ENCODE results near the gene MACROD2.

The MACROD2 gene

DNA sequence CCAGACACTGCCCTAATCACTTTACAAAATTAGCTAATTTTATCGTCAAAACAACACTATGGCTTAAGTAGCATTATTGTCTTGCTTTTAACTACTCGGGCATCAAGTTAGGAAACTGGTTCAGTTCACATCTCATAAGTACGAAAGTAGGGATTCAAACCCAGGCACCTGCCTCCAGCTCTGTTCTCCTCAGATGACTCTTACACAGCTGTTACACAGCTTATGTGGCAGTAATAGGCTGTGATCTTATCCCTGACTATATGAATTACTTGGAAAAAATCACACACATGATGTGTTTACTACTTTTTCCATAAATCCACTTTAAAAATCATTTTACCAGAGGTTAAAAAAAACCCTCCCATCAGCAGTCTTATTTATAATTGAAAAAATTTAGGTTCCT lies 731.3 kb downstream of the MACROD2 start:
- ATAC-seq, result no peak
- TF ChIP-seq ARNTL (CRISPR knock-in tag; IDR thresholded peaks at IDR 0.05; ENCODE audit: borderline replicate concordance, low read depth) (no peak), ZFP30 (CRISPR knock-in tag; IDR thresholded peaks at IDR 0.05) (no peak), OSR1 (CRISPR knock-in tag; IDR thresholded peaks at IDR 0.05) (no peak), ZNF70 (CRISPR knock-in tag; IDR thresholded peaks at IDR 0.05) (no peak), GLIS3 (CRISPR knock-in tag; IDR thresholded peaks at IDR 0.05) (no peak), ESRRG (CRISPR knock-in tag; IDR thresholded peaks at IDR 0.05) (no peak), ZNF565 (CRISPR knock-in tag; conservative IDR thresholded peaks at IDR 0.05; ENCODE audit: low read depth) (no peak), PPARA (CRISPR knock-in tag; IDR thresholded peaks at IDR 0.05; ENCODE audit: borderline replicate concordance) (no peak), TOX (CRISPR knock-in tag; IDR thresholded peaks at IDR 0.05; ENCODE audit: borderline replicate concordance) (no peak), TCF4 (CRISPR knock-in tag; IDR thresholded peaks at IDR 0.05; ENCODE audit: borderline replicate concordance) (no peak), SNAI2 (CRISPR knock-in tag; IDR thresholded peaks at IDR 0.05) (no peak), ZNF8 (CRISPR knock-in tag; IDR thresholded peaks at IDR 0.05) (no peak), ZFP3 (CRISPR knock-in tag; IDR thresholded peaks at IDR 0.05) (no peak), BACH2 (CRISPR knock-in tag; IDR thresholded peaks at IDR 0.05; ENCODE audit: borderline replicate concordance) (no peak)
- TF ChIP-seq, protein P1, sequence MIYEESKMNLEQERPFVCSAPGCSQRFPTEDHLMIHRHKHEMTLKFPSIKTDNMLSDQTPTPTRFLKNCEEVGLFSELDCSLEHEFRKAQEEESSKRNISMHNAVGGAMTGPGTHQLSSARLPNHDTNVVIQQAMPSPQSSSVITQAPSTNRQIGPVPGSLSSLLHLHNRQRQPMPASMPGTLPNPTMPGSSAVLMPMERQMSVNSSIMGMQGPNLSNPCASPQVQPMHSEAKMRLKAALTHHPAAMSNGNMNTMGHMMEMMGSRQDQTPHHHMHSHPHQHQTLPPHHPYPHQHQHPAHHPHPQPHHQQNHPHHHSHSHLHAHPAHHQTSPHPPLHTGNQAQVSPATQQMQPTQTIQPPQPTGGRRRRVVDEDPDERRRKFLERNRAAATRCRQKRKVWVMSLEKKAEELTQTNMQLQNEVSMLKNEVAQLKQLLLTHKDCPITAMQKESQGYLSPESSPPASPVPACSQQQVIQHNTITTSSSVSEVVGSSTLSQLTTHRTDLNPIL (CRISPR knock-in tag; IDR thresholded peaks at IDR 0.05; ENCODE audit: low read depth), result no peak
- TF ChIP-seq, protein P2, sequence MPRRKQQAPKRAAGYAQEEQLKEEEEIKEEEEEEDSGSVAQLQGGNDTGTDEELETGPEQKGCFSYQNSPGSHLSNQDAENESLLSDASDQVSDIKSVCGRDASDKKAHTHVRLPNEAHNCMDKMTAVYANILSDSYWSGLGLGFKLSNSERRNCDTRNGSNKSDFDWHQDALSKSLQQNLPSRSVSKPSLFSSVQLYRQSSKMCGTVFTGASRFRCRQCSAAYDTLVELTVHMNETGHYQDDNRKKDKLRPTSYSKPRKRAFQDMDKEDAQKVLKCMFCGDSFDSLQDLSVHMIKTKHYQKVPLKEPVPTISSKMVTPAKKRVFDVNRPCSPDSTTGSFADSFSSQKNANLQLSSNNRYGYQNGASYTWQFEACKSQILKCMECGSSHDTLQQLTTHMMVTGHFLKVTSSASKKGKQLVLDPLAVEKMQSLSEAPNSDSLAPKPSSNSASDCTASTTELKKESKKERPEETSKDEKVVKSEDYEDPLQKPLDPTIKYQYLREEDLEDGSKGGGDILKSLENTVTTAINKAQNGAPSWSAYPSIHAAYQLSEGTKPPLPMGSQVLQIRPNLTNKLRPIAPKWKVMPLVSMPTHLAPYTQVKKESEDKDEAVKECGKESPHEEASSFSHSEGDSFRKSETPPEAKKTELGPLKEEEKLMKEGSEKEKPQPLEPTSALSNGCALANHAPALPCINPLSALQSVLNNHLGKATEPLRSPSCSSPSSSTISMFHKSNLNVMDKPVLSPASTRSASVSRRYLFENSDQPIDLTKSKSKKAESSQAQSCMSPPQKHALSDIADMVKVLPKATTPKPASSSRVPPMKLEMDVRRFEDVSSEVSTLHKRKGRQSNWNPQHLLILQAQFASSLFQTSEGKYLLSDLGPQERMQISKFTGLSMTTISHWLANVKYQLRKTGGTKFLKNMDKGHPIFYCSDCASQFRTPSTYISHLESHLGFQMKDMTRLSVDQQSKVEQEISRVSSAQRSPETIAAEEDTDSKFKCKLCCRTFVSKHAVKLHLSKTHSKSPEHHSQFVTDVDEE (CRISPR knock-in tag; IDR thresholded peaks at IDR 0.05), result no peak
- TF ChIP-seq, protein P3, sequence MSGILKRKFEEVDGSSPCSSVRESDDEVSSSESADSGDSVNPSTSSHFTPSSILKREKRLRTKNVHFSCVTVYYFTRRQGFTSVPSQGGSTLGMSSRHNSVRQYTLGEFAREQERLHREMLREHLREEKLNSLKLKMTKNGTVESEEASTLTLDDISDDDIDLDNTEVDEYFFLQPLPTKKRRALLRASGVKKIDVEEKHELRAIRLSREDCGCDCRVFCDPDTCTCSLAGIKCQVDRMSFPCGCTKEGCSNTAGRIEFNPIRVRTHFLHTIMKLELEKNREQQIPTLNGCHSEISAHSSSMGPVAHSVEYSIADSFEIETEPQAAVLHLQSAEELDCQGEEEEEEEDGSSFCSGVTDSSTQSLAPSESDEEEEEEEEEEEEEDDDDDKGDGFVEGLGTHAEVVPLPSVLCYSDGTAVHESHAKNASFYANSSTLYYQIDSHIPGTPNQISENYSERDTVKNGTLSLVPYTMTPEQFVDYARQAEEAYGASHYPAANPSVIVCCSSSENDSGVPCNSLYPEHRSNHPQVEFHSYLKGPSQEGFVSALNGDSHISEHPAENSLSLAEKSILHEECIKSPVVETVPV (CRISPR knock-in tag; IDR thresholded peaks at IDR 0.05), result no peak
- TF ChIP-seq, protein P4, sequence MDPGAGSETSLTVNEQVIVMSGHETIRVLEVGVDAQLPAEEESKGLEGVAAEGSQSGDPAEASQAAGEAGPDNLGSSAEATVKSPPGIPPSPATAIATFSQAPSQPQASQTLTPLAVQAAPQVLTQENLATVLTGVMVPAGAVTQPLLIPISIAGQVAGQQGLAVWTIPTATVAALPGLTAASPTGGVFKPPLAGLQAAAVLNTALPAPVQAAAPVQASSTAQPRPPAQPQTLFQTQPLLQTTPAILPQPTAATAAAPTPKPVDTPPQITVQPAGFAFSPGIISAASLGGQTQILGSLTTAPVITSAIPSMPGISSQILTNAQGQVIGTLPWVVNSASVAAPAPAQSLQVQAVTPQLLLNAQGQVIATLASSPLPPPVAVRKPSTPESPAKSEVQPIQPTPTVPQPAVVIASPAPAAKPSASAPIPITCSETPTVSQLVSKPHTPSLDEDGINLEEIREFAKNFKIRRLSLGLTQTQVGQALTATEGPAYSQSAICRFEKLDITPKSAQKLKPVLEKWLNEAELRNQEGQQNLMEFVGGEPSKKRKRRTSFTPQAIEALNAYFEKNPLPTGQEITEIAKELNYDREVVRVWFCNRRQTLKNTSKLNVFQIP (CRISPR knock-in tag; IDR thresholded peaks at IDR 0.05; ENCODE audit: borderline replicate concordance, low read depth), result no peak

DNA sequence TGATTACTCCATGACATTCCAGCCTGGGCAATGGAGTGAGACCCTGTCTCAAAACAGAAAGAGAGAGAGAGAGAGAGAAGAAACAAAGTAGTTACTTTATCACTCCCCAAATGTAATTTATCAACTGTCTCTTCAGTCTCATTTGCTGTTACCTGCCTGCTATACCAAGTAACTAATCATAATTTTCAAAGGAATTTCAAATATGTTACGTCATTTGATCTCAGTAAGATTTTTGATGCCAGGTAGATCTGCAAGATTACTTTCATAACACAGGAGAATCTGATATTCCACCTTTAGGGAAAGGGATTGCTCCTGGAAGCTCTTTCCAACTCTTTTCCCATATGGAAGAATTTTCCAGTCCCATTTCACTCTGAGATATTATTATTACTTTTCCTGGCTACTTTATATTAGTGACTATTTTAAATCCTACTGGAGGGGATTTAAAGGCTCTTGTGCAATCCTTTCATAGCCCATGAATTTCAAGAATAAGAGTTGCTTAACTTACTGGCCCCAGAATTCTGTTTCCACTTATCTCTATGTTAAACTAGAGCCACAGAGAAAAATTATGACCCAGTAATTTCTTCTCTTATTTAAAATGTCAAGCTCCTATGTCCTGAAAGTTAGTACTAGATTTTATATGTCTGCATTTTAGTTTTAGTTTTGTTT lies 732.3 kb downstream of the MACROD2 start:
- ATAC-seq, result no peak
- no peak for TF ChIP-seq SNAI2 (CRISPR knock-in tag; IDR thresholded peaks at IDR 0.05)
- no peak for TF ChIP-seq ZFP3 (CRISPR knock-in tag; IDR thresholded peaks at IDR 0.05)
- TF ChIP-seq, protein P4 (CRISPR knock-in tag; IDR thresholded peaks at IDR 0.05; ENCODE audit: borderline replicate concordance, low read depth), result no peak
- TF ChIP-seq ARNTL (CRISPR knock-in tag; IDR thresholded peaks at IDR 0.05; ENCODE audit: borderline replicate concordance, low read depth), result no peak
- TF ChIP-seq, protein P1 (CRISPR knock-in tag; IDR thresholded peaks at IDR 0.05; ENCODE audit: low read depth), result no peak
- no peak for TF ChIP-seq ISL1 (CRISPR knock-in tag; IDR thresholded peaks at IDR 0.05)
- no peak for TF ChIP-seq RARB (CRISPR knock-in tag; IDR thresholded peaks at IDR 0.05)
- no peak for TF ChIP-seq ZNF565 (CRISPR knock-in tag; conservative IDR thresholded peaks at IDR 0.05; ENCODE audit: low read depth)
- TF ChIP-seq GLIS3 (CRISPR knock-in tag; IDR thresholded peaks at IDR 0.05), result no peak
- no peak for TF ChIP-seq PPARA (CRISPR knock-in tag; IDR thresholded peaks at IDR 0.05; ENCODE audit: borderline replicate concordance)
- no peak for TF ChIP-seq ESRRG (CRISPR knock-in tag; IDR thresholded peaks at IDR 0.05)
- TF ChIP-seq ZC3H10 (CRISPR knock-in tag; IDR thresholded peaks at IDR 0.05), result no peak
